ENCODE measurements around the gene PRDM5.

Gene PRDM5

GRCh38 chr4:120963449-120963848 lies 40.9 kb upstream of the PRDM5 start:
- Histone ChIP-seq H3K27ac (ENCODE audit: low read depth, low read length) (no peak overlapping the region), H4K91ac (ENCODE audit: low read depth, low read length) (no peak overlapping the region), H3K27me3 (ENCODE audit: insufficient read depth, low read length) (no peaks in the 10 kb centered on the region), H3K18ac (ENCODE audit: low read length) (no peak overlapping the region), H3K4me3 (ENCODE audit: low read depth, low read length) (no peak overlapping the region), H2BK5ac (ENCODE audit: low read depth, low read length, poor library complexity) (no peak overlapping the region), H3K79me1 (ENCODE audit: low read length) (no peaks in the 10 kb centered on the region), H3K9ac (ENCODE audit: low read length) (no peak overlapping the region), H4K12ac (ENCODE audit: low read depth, low read length) (no peak overlapping the region), H3K36me3 (ENCODE audit: control insufficient read depth in 1 of 2, insufficient read depth in 2 of 2, low read length in 2 of 2) (no peaks in the 10 kb centered on the region), H3K4me1 (ENCODE audit: control insufficient read depth in 1 of 2, insufficient read depth in 2 of 2, low read length in 2 of 2) (no peaks in the 10 kb centered on the region), H3K9me3 (ENCODE audit: insufficient read depth, low read depth, low read length) (no peaks in the 10 kb centered on the region), H3K79me2 (ENCODE audit: control insufficient read depth, insufficient read depth, low read length, poor library complexity) (no peaks in the 10 kb centered on the region), H3K4ac (ENCODE audit: low read depth, low read length) (no peak overlapping the region), H2BK12ac (ENCODE audit: low read length) (no peak overlapping the region), H3K4me2 (ENCODE audit: low read length) (no peak overlapping the region), H2AK5ac (ENCODE audit: low read length) (no peak overlapping the region), H2AFZ (ENCODE audit: insufficient read depth, low read length, poor library complexity) (no peak overlapping the region), H4K8ac (ENCODE audit: low read depth, low read length) (no peak overlapping the region), H3K23ac (ENCODE audit: low read length) (no peak overlapping the region), H2BK120ac (ENCODE audit: insufficient read depth, low read length, poor library complexity) (no peak overlapping the region), H3K14ac (ENCODE audit: low read length) (no peak overlapping the region)
- DNase-seq, result no peak
- no CpG with 5 or more reads among the region's 4 CpGs for WGBS (ENCODE audit: extremely low coverage, insufficient coverage, insufficient read length)

GRCh38 chr4:120960656-120961267 lies 38.2 kb upstream of the PRDM5 start:
- DNase-seq, result no peak
- H3K9me3 ChIP-seq (ENCODE audit: insufficient read depth, low read depth, low read length), result no peaks in the 10 kb centered on the region
- H3K4me2 ChIP-seq (ENCODE audit: low read length), result no peak overlapping the region

GRCh38 chr4:120948382-120948781 lies 25.9 kb upstream of the PRDM5 start:
- no peaks in the 10 kb centered on the region for H3K79me2 ChIP-seq (ENCODE audit: control insufficient read depth, insufficient read depth, low read length, poor library complexity)
- H3K14ac ChIP-seq (ENCODE audit: low read length), result no peak overlapping the region
- no peak overlapping the region for H2AK5ac ChIP-seq (ENCODE audit: low read length)
- H4K91ac ChIP-seq (ENCODE audit: low read depth, low read length), result no peak overlapping the region
- no peak overlapping the region for H4K12ac ChIP-seq (ENCODE audit: low read depth, low read length)
- H3K4me3 ChIP-seq (ENCODE audit: low read depth, low read length), result no peak overlapping the region
- H4K8ac ChIP-seq (ENCODE audit: low read depth, low read length), result no peak overlapping the region
- no peak overlapping the region for H2BK5ac ChIP-seq (ENCODE audit: low read depth, low read length, poor library complexity)
- peak; percentile 51 to 58 for DNase-seq
- no peaks in the 10 kb centered on the region for H3K9me3 ChIP-seq (ENCODE audit: insufficient read depth, low read depth, low read length)
- no peaks in the 10 kb centered on the region for H3K79me1 ChIP-seq (ENCODE audit: low read length)
- no peaks in the 10 kb centered on the region for H3K4me1 ChIP-seq (ENCODE audit: control insufficient read depth in 1 of 2, insufficient read depth in 2 of 2, low read length in 2 of 2)
- H3K27me3 ChIP-seq (ENCODE audit: insufficient read depth, low read length), result no peaks in the 10 kb centered on the region
- no CpG with 5 or more reads among the region's 4 CpGs for WGBS (ENCODE audit: extremely low coverage, insufficient coverage, insufficient read length)
- H2AFZ ChIP-seq (ENCODE audit: insufficient read depth, low read length, poor library complexity), result no peak overlapping the region
- no peaks in the 10 kb centered on the region for H3K36me3 ChIP-seq (ENCODE audit: control insufficient read depth in 1 of 2, insufficient read depth in 2 of 2, low read length in 2 of 2)
- no peak overlapping the region for H3K9ac ChIP-seq (ENCODE audit: low read length)
- no peak overlapping the region for H2BK12ac ChIP-seq (ENCODE audit: low read length)
- no peak overlapping the region for H3K18ac ChIP-seq (ENCODE audit: low read length)
- H2BK120ac ChIP-seq (ENCODE audit: insufficient read depth, low read length, poor library complexity), result no peak overlapping the region
- H3K4ac ChIP-seq (ENCODE audit: low read depth, low read length), result no peak overlapping the region
- no peak overlapping the region for H3K27ac ChIP-seq (ENCODE audit: low read depth, low read length)
- no peak overlapping the region for H3K4me2 ChIP-seq (ENCODE audit: low read length)
- no peak overlapping the region for H3K23ac ChIP-seq (ENCODE audit: low read length)

More at GRCh38 chr4:120960656-120961267, 38.2 kb upstream of the PRDM5 start:
- Histone ChIP-seq H3K18ac (ENCODE audit: low read length) (no peak overlapping the region), H3K79me2 (ENCODE audit: control insufficient read depth, insufficient read depth, low read length, poor library complexity) (no peaks in the 10 kb centered on the region), H4K12ac (ENCODE audit: low read depth, low read length) (no peak overlapping the region), H2AFZ (ENCODE audit: insufficient read depth, low read length, poor library complexity) (no peak overlapping the region), H3K79me1 (ENCODE audit: low read length) (no peaks in the 10 kb centered on the region), H2BK12ac (ENCODE audit: low read length) (no peak overlapping the region), H3K27me3 (ENCODE audit: insufficient read depth, low read length) (no peaks in the 10 kb centered on the region), H3K4me1 (ENCODE audit: control insufficient read depth in 1 of 2, insufficient read depth in 2 of 2, low read length in 2 of 2) (no peaks in the 10 kb centered on the region), H2BK120ac (ENCODE audit: insufficient read depth, low read length, poor library complexity) (no peak overlapping the region), H4K91ac (ENCODE audit: low read depth, low read length) (no peak overlapping the region), H3K23ac (ENCODE audit: low read length) (no peak overlapping the region), H2BK5ac (ENCODE audit: low read depth, low read length, poor library complexity) (no peak overlapping the region), H2AK5ac (ENCODE audit: low read length) (no peak overlapping the region), H3K4me3 (ENCODE audit: low read depth, low read length) (no peak overlapping the region), H3K14ac (ENCODE audit: low read length) (no peak overlapping the region), H3K27ac (ENCODE audit: low read depth, low read length) (no peak overlapping the region), H3K9ac (ENCODE audit: low read length) (no peak overlapping the region), H4K8ac (ENCODE audit: low read depth, low read length) (no peak overlapping the region), H3K36me3 (ENCODE audit: control insufficient read depth in 1 of 2, insufficient read depth in 2 of 2, low read length in 2 of 2) (no peaks in the 10 kb centered on the region), H3K4ac (ENCODE audit: low read depth, low read length) (no peak overlapping the region)
- no CpG with 5 or more reads among the region's 2 CpGs for WGBS (ENCODE audit: extremely low coverage, insufficient coverage, insufficient read length)

GRCh38 chr4:120942776-120943175 lies 20.2 kb upstream of the PRDM5 start:
- H2BK120ac ChIP-seq (ENCODE audit: insufficient read depth, low read length, poor library complexity), result no peak overlapping the region
- no CpG with 5 or more reads among the region's 3 CpGs for WGBS (ENCODE audit: extremely low coverage, insufficient coverage, insufficient read length)
- no peaks in the 10 kb centered on the region for H3K79me2 ChIP-seq (ENCODE audit: control insufficient read depth, insufficient read depth, low read length, poor library complexity)
- H4K8ac ChIP-seq (ENCODE audit: low read depth, low read length), result no peak overlapping the region
- H3K14ac ChIP-seq (ENCODE audit: low read length), result no peak overlapping the region
- no peaks in the 10 kb centered on the region for H3K36me3 ChIP-seq (ENCODE audit: control insufficient read depth in 1 of 2, insufficient read depth in 2 of 2, low read length in 2 of 2)
- H3K9me3 ChIP-seq (ENCODE audit: insufficient read depth, low read depth, low read length), result no peaks in the 10 kb centered on the region
- H2AK5ac ChIP-seq (ENCODE audit: low read length), result no peak overlapping the region
- H2BK12ac ChIP-seq (ENCODE audit: low read length), result no peak overlapping the region
- no peak overlapping the region for H3K4me2 ChIP-seq (ENCODE audit: low read length)
- no peaks in the 10 kb centered on the region for H3K27me3 ChIP-seq (ENCODE audit: insufficient read depth, low read length)
- H3K18ac ChIP-seq (ENCODE audit: low read length), result no peak overlapping the region
- H3K79me1 ChIP-seq (ENCODE audit: low read length), result no peaks in the 10 kb centered on the region
- no peak overlapping the region for H3K27ac ChIP-seq (ENCODE audit: low read depth, low read length)
- no peak overlapping the region for H3K23ac ChIP-seq (ENCODE audit: low read length)
- no peak for DNase-seq
- H3K4me1 ChIP-seq (ENCODE audit: control insufficient read depth in 1 of 2, insufficient read depth in 2 of 2, low read length in 2 of 2), result no peaks in the 10 kb centered on the region
- H3K4me3 ChIP-seq (ENCODE audit: low read depth, low read length), result no peak overlapping the region
- no peak overlapping the region for H4K12ac ChIP-seq (ENCODE audit: low read depth, low read length)
- no peak overlapping the region for H2AFZ ChIP-seq (ENCODE audit: insufficient read depth, low read length, poor library complexity)
- H3K4ac ChIP-seq (ENCODE audit: low read depth, low read length), result no peak overlapping the region
- H4K91ac ChIP-seq (ENCODE audit: low read depth, low read length), result no peak overlapping the region
- no peak overlapping the region for H3K9ac ChIP-seq (ENCODE audit: low read length)
- no peak overlapping the region for H2BK5ac ChIP-seq (ENCODE audit: low read depth, low read length, poor library complexity)
